DMS53 treated with DMSO at 0.1 percent for 48 hours (cell line): Measurements from ENCODE around the gene ZNF662.

ENCODE experiments used
- DNase-seq: peaks from one replicate; lab custom pipeline; 2025; ENCODE audit not compliant: unreplicated experiment; lab: John Stamatoyannopoulos, UW

ZNF662 gene

DNA sequence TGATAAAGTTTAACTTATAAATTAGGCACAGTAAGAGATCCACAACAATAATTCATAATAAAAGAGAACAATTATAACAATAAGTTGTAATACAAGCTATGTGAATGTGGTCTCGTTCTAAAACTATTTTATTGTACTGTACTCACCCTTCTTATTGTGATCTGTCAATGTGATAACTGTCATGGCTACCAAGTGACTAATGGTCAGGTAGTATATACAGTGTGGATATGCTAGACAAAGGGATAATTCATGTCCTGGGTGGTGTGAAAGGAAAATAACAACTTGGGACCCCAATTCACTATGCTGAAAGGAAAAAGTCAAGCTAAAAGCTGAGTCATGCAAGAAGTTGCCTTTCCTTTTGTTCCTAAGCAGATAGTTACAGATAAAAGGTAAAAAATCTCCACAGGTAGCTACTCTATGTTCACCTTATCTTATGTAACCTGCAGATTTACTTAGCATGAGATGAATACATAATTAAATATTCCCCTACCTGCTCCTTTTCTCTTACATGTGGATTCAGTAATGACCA is 19.6 kb upstream of the ZNF662 start:
- DNase-seq: no peak

DNA sequence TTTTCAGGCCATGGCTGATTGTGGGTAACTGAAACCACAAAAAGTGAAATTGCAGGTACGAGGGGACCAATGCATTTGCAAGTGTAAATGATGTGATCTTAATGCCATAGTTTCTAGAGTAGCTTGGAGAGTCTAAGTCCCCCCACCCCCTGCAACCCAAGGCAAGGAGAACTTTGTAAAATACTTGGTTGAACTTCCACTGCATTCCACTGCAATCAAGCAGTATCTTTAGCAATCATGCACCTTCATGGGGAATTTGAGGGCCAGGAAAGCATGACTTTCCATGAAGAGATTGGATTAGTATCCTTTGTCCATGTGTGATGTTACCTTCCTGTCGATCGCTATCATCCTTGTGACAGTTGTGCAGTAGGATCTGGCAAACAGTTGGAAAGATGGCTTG is 18.9 kb upstream of the ZNF662 start:
- no peak for DNase-seq

DNA sequence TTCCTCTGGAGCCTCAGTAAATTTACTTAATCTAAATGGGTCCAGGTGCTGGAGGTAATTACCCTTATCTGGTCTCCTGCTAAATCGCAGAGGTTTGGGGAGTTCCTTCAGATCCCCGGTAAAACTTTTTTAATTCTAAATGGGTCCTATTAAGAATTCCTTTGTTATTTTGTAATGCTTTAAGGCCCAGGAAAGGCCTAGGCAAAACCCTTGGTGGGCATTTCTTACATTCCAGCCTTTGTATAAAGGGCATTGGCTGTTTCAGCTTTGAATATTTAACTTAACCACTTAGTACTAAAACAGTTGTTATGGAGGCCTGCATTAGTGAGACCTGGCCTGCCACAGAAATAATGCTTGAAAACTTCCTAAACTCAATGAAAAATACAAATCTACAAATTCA is 14.9 kb upstream of the ZNF662 start:
- no peak for DNase-seq

DNA sequence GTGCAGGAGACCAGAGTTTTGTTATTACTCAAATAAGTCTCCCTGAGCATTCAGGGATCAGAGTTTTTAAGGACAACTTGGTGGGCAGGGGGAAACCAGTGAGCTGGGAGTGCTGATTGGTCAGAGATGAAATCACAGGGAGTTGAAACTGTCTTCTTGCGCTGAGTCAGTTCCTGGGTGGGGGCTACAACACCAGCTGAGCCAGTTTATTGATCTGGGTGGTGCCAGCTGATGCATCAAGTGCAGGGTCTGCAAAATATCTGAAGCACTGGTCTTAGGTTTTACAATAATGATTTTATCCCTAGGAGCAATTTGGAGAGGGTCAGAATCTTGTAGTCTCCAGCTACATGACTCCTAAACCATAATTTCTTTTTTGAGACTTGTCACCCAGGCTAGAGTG is 13.8 kb upstream of the ZNF662 start:
- DNase-seq: no peak

DNA sequence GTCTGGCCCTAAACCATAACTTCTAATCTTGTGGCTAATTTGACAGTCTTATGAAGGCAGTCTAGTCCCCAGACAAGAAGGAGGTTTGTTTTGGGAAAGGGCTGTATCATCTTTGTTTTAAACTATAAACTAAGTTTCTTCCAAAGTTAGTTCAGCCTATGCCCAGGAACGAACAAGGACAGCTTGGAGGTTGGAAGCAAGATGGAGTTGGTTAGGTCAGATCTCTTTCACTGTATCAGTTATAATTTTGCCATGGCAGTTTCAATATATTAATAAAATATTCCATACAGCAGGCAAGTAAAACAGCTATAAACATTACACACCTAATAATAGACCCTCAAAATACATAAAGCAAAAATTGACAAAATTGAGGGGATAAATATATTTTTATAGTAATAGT is 13.1 kb upstream of the ZNF662 start:
- no peak for DNase-seq

DNA sequence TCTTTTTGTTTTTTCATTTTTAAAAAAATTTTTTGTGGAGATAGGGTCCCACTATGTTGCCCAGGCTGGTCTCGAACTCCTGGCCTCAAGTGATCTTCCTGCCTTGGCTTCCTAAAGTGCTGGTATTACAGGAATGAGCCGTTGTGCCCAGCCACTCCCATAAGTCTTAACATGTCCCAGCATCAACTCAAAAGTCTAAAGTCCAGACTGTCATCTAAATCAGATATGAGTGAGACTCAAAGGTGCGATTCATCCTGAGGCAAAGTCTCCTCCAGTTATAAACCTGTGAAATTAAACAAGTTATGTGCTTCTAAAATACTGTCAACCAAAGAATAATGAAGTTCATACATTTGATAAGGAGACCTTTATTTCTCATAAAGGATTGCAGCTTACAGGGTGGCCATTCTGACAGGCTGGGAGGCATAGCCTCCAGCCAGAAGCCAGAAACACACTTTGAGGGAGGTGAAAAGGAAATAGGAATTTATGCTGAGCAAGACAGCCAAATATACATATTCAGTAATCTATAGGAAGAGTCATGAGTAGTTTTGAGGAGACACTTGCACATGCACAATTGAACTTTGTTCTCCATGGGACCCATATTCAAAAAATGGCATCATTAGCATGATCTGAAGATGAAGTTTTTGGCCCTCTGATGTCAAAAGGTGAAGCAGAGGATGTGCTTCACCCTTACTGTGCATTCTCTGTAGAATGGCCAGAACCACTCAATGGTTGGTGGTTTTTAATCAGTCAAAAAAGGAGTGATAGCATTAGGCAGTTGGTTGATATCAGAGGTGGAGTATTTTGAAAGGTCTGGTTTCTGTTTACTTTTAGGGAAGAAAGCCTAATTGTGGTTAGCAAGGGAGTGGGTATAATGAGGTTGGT is 11.0 kb upstream of the ZNF662 start:
- no peak for DNase-seq

DNA sequence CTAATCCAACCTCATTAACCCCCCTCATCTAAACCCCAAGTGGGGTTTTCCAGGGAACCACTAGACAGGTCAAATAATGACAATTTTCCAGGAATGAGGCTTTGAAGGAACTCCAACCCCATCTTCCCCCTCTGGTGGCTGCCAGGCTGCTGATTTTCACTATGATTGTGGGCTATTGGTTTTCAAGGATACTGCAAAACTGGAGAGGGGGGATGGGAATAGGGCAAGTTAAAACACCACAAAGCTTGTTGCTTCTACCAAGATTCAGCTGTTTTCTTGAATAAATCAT is 10.4 kb upstream of the ZNF662 start:
- no peak for DNase-seq

DNA sequence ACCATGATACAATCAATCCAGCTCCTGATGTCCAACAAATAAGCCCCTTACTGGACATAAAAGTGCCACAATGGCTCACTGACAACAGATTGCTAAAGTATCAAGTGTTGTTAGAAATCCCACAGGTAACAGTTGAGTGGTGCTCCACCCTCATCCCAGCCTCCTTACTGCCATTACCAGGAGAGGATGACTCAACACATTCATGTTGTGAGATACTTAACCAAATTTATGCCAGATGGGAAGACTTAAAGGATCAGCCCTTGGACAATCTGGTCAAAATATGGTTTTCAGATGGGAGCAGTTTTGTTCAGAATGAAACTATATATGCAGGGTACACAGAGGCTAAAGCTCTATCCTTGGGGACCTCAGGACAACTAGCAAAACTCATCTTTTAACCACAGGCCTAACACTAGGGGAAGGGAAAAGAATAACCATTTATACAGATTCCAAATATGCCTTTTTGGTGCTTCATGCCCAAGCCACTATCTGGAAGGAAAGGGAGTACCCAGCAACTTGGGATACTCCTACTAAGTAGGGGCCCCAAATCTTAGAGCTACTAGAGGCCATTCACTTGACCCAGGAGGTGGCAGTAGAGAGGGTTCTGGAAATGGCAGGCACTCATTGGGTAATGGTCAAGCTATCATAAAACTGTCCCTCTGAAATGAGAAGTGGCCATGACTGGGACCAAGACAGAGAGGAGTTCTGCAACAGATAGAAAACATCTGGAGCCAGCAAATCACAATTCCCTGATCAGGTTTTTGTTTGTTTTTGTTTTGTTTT is 6.9 kb upstream of the ZNF662 start:
- no peak for DNase-seq

DNA sequence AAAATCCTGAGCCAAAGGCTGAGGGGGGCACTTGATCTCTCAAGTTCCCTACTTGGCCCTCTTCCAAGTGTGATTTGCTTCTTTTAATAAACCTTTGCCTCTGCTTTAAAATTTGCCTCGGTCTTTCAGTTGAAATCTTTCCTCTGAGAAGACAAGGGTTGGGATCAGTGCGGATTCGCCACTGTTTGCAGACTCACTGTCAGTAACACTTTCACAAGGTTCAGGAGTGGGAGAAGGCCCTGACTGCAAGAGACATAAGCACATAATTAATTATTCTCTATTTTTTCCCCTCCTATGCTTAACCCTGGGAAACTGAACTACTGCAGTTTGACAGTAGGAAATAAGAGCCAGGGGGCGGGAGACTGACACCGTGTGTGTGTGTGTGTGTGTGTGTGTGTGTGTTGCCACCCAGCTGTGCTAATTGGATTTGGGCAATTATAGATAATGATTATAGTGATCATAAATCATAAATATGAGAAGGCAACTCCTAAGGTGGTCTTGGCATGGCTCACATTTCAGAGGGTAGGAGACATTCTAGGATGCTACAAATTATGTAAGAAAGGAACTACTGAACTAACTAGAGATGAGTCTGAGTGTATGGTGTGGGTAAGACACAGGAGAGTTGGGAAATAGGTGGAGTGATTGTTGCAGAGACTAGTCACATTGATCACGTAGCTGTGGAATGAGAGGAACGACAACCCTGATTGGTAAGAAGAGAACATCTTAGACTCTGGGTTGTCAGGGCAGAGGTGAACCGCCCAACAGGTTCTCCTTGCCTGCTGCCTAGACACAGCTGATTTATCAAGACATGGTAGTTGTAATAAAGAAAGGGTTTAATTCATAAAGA is 5.5 kb upstream of the ZNF662 start:
- DNase-seq: no peak

DNA sequence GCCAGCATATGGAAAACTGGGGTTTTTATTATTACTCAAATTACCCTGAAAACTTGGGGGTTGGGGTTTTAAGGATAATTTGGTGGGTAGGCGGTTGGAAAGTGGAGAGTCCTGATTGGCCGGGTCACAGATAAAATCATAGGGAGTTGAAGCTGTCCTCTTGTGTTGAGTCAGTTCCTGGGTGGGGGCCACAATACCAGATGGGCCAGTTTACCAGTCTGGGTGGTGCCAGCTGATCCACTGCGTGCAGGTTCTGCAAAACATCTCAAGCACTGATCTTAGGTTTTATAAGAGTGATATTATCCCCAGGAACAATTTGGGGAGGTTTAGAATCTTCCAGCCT is 4.9 kb upstream of the ZNF662 start:
- DNase-seq: no peak

DNA sequence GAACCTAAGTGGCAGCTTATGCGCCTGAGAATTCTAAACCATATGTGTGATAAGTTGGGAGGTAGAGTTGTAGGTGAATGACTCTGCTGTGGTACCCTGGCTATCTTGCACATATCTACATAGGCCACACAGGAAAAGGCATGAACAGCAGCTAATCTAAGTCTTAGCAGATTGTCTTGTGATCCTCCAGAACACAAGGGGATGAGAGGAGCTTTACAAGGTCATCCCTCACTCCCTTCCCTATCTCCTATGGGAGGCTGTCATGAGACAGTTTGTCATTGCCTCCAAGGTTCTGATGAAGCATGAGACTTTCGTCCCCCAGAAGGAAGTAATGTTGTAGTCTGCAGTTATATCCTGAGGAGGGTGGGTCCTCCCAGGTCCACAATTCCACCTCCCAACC is 3.7 kb upstream of the ZNF662 start:
- no peak for DNase-seq

DNA sequence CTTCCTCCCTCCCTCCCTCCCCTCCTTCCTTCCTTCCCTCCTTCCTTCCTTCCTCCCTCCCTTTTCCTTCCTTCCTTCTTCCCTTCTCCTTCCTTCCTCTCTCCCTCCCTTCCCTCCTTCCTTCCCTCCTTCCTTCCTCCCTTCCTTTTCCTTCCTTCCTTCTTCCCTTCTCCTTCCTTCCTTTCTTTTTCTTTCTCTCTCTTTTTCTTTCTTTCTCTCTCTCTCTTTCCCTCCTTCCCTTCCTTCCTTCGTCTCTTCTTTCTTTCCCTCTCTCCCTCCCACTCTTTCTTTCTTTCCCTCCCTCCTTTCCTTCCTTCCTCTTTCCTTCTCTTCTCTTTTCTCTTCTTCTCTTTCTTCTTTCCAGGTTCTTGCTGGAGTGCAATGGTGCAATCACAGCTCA is 1.9 kb upstream of the ZNF662 start:
- no peak for DNase-seq

DNA sequence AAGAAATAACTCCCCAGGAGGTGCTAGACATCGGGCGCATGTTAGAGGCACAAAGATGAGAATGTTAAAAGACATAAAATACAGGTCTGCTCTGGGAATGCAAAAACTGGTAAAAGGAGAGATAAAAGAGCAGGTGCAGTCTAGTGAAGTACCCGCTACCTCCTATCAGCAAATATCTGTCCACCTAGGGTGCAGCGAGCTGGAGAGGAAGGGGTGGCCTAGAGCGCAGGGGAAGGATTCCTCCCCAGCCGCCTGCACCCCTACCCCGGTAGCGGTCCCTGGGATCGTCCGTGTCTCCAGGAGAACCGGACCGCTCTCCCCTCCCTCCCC is 237 bp upstream of the ZNF662 start:
- DNase-seq: no peak

DNA sequence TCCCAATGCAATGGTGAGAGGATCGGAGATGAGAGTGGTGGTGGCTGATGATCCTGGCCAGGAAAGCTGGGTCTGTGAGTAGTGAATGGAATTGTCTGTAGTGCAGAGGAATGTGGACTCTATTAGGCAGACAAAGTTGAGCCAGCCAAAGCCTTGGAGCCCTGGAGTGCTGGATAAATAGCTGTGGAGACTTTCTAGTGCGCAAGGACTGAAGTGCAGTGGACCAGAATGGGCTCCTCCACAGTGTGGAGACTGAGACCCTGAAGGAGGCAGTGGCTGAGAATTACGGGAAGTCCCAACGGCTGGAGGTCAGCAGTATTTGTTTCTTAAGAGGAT is 874 bp downstream of the ZNF662 start:
- no peak for DNase-seq

DNA sequence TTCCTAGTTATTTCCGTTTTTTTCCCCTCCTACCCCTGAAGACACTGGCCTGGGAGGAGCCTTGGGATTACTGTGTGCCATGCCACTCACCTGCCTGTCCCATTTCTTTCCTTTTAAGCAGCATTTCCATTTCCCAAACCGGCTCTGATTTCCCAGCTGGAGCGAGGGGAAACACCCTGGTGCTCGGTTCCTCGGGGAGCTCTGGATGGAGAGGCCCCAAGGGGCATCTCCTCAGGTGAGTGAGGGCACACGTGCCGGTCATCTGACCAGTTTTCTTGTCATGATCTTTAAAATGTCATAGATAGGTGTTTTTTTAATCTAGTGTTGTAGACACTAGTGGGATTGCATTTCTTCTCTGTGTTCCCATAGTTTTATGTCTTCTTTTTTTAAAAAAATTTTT is 2.7 kb downstream of the ZNF662 start:
- DNase-seq: no peak

DNA sequence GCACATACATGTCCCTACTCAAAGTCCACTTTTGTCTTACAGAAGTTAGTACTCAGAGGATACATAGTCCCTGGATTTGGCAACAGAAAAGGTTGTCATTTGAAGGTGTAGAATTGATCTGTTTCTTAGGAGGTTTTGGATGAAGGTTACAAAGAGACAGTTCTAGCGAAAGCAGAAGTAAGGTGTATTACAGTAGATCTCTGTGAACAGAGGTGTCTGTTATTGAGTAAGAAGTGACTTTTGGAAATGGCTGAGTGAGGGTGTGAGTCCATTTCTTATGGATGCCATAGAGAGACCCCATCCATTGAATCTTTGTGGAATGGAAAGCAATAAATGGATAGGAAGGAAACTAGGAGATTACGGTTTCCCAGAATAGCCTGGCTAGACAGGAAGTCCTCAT is 5.6 kb downstream of the ZNF662 start:
- DNase-seq: no peak

DNA sequence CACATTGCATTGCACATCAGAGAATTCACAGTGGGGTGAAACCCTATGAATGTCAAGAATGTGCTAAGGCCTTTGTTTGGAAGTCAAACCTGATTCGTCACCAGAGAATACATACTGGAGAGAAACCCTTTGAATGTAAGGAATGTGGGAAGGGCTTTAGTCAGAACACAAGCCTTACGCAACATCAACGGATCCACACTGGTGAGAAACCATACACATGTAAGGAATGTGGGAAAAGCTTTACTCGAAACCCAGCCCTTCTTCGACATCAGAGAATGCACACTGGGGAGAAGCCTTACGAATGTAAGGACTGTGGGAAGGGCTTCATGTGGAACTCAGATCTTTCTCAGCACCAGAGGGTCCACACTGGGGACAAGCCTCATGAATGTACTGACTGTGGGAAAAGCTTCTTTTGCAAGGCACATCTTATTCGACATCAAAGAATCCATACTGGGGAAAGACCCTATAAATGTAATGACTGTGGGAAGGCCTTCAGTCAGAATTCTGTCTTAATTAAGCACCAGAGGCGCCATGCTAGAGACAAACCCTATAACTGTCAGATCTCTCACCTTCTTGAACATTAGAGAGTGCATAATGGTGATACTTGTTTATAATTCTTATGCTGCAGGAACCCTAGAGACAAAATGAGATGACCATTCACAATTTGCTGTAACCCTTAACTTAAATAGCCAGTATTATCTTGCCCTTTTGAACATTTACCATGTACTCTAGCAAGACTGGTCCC is 9.0 kb downstream of the ZNF662 start:
- DNase-seq: no peak

DNA sequence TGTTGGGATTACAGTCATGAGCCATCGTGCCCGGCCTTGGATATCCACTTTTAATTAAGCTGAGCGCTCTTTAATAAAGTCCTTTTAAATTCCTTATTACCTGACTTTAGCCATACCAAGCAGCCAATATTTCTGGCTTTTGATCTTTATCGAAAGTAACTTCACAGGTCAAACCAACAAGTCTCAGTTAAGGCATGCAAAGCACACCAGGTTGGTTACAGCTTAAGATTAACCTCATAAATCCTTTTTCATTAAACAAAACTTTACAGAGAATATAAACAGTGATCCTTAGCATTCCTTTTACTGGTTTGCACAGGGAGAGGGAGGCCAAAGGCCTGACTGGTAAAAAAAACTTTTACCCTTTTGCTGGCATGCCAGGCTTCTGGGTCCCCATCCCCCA is 17.7 kb downstream of the ZNF662 start:
- no peak for DNase-seq

DNA sequence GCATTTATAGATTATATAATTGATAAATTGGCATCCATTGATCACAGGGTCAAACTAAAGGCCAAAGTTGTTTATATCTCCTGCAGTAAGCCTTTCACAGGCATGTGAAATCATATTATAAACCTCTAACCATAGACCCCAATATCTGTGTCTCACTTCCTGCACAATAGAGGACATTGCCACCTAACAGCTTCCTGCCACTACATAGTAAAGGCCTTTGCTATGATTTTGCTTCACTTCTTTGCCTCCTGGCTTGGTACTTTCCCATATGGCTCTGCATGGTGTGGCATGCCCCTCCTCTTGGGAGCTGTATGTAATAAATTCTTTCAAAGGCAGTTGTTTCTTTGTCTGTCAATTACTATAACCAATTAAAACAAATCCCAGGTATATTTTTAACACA is 20.4 kb downstream of the ZNF662 start:
- no peak for DNase-seq

DNA sequence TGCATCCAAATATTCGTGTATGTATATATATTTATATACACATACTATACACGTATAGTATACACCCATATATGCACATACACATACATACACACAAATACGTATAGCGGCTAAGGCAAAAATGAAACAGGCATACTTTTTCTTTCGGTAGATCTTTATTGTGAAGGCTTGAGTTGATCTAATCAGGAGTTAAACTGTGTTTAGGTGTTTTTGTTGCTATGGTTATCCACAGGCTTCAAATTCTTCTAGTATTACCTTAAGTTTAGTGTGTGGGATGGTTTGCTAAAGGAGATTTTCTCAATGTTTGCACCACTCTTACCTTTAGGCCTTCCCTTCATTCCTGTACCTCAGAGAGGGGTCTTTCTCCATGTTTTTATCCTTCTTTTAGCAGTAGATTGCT is 28.2 kb downstream of the ZNF662 start:
- DNase-seq: no peak

DNA sequence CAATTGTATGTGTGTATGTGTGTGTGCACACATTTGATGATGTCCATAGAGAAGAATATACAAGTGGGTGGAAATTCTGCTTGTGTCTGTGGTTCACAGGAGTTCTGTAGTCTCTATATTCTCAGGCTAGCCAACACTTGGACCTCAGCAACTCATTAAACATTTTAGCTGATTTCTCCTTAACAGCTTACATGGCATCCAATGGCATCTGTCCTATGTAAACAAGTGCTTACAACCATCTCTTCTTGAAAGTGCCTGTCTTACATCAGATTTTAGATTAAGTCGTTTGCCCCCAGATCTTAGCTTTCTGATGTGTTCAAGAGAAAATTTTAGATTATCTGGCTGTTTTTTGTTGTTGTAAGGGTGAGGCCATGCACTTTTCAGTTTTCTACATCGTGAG is 29.0 kb downstream of the ZNF662 start:
- DNase-seq: no peak
